H7 (cell line): Measurements from ENCODE around the gene TSPO2. TPM values are rescaled to one million over a fixed set of nuclear protein-coding genes. Genes with fewer than 3 reads are reported as not detected.
"Not testable (repeated sequence)": the region's sequence is repeated elsewhere in the genome, so short reads cannot be mapped to it uniquely, and the experiment has no call there.

Source experiments
- DNase-seq: peaks from one replicate; pipeline ENCODE4 v3.0.0; 2012
- H3K27me3 ChIP-seq: 2 replicates; pipeline ENCODE4 v1.6.0; 2011; ENCODE audit warnings: mild to moderate bottlenecking, low read length; ENCODE audit not compliant: control insufficient read depth, insufficient read depth
- H3K36me3 ChIP-seq: replicated peaks from 2 replicates; pipeline ENCODE4 v1.5.1; 2011; ENCODE audit warnings: low read length; ENCODE audit not compliant: control insufficient read depth, insufficient read depth
- H3K4me3 ChIP-seq: 2 replicates; pipeline ENCODE4 v1.5.1; 2011; ENCODE audit warnings: low read depth, mild to moderate bottlenecking, control low read depth, low read length, moderate library complexity; ENCODE audit not compliant: insufficient read depth
- total RNA-seq: library from RNA; depleted of rRNA; stranded (reverse); fragments of >200 nt; shearing (Covaris generic); gene quantifications from 2 replicates; pipeline ENCODE4 v1.2.3, GENCODE V29; 2014

The TSPO2 gene
- total RNA-seq, 1 experiment from 2014 or later = not detected

DNA sequence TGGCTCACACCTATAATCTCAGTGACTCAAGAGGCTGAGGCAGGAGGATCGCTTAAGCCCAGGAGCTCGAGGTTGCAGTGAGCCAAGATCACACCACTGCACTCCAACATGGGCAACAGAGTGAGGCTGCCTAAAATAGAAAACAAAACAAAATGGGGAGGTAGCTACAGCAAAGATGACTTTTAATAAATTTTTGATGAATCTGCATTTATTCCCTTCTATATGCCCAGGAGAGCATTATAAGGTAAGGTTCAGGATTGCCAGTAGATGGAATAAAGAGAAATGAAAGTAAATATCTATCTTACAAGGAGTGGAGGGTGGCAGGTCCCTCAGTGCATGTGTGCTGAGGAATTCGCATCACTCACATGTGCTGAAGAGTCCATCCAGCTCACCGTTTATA lies 27.5 kb upstream of the TSPO2 start:
- DNase-seq = no peak
- no peaks in the 10 kb centered on the region for H3K36me3 ChIP-seq
- H3K27me3 ChIP-seq = no peaks in the 10 kb centered on the region
- no peak overlapping the region for H3K4me3 ChIP-seq

GRCh38 chr6:41015860-41016259 lies 26.4 kb upstream of the TSPO2 start:
- not testable (repeated sequence) for H3K27me3 ChIP-seq, DNase-seq, H3K4me3 ChIP-seq, H3K36me3 ChIP-seq

GRCh38 chr6:41017663-41018062 lies 24.6 kb upstream of the TSPO2 start:
- no peaks in the 10 kb centered on the region for H3K36me3 ChIP-seq
- H3K27me3 ChIP-seq = no peaks in the 10 kb centered on the region
- no peak overlapping the region for H3K4me3 ChIP-seq
- DNase-seq = no peak

DNA sequence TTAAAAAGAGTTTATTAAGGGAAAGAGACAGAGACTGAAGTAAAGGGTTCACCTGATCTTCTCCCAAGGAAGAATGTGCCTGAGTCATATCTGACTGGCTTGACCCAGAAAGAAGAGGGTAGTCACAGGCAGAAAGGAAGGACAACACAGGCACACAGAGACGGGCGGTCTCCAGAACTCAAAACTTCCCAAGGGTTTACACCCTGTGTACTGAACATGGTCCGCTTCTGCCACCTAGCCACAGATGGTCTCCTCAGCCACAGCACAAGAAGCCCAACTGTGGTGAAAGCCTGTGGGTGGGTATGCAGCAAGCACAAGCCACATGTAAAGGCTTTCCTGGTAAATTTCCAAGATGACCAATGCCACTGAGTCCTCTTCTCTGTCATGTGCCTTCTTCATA lies 20.4 kb upstream of the TSPO2 start:
- H3K4me3 ChIP-seq = no peak overlapping the region
- peak; percentile 16 for DNase-seq
- H3K27me3 ChIP-seq = no peaks in the 10 kb centered on the region
- no peaks in the 10 kb centered on the region for H3K36me3 ChIP-seq

GRCh38 chr6:41022294-41022693 lies 20.0 kb upstream of the TSPO2 start:
- Histone ChIP-seq H3K36me3 (no peaks in the 10 kb centered on the region), H3K27me3 (no peaks in the 10 kb centered on the region), H3K4me3 (no peak overlapping the region)
- no peak for DNase-seq

DNA sequence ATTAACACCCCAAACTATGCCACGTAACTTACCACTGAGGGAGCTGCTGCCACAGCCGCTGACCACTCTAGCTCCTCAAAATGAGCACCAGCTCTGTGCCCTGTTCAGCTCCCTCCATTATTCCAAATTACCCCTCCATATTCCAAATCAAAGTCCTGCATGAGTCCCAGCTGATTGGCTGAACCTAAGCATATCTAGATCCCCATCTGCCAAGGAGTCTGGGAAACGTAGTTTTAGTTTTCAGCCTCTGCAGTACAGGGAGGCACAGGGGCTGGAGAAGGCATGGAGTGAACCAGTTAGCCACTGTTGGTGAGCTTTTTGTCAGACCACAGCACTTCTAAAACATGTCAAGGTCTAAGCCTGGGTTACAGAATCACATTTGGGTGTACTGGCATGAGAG lies 19.2 kb upstream of the TSPO2 start:
- Histone ChIP-seq H3K27me3 (no peaks in the 10 kb centered on the region), H3K36me3 (no peaks in the 10 kb centered on the region), H3K4me3 (no peak overlapping the region)
- no peak for DNase-seq

- no peaks in the 10 kb centered on the region for H3K36me3 ChIP-seq
- DNase-seq = no peak
- H3K27me3 ChIP-seq = no peaks in the 10 kb centered on the region
- H3K4me3 ChIP-seq = no peak overlapping the region
Observed at GRCh38 chr6:41025966-41026530, 16.2 kb upstream of the TSPO2 start.

- no peaks in the 10 kb centered on the region for H3K27me3 ChIP-seq
- DNase-seq = no peak
- peak overlapping the region; percentile 62 for H3K4me3 ChIP-seq
- H3K36me3 ChIP-seq = no peaks in the 10 kb centered on the region
Observed at GRCh38 chr6:41027241-41027640, 15.0 kb upstream of the TSPO2 start.

DNA sequence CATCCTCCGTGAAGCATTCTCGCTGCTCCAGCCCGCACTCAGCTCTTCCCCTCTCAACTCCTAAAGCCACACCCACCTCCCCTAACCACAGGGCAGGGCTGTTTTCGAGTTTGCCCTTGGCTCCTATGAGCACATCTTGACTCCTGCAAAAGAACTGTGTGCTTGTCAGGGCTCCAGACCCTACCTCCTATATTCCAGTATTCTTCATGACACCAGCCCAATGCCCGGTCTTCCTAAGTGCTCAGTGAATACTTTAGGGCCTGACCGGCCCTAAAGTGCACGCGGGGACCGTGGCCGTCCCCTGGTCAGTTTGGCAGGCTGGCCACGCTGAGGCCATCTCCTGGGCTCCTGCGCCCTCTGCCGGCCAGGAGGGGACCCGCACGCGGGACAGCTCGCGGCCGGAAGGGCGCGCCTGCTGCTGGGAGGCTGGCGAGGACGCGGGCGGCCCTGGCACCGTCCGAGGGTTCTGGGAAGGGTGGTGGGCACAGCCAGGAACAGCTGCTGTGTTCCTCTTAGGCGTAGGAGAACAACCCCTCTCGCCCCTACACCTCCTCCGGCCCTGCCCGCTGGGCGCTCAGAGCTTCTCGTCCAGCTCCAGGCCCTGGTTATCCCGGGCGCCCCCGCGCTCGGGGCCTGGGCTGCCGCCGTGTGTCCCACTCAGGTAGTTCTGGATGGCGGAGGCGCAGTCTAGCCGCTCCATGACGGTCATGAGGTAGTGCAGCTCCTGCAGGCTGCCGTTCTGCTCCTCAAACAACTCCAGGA lies 14.3 kb upstream of the TSPO2 start:
- Histone ChIP-seq H3K27me3 (no peaks in the 10 kb centered on the region), H3K4me3 (peak overlapping the region; percentile 62), H3K36me3 (no peaks in the 10 kb centered on the region)
- DNase-seq = peak; percentile 95

DNA sequence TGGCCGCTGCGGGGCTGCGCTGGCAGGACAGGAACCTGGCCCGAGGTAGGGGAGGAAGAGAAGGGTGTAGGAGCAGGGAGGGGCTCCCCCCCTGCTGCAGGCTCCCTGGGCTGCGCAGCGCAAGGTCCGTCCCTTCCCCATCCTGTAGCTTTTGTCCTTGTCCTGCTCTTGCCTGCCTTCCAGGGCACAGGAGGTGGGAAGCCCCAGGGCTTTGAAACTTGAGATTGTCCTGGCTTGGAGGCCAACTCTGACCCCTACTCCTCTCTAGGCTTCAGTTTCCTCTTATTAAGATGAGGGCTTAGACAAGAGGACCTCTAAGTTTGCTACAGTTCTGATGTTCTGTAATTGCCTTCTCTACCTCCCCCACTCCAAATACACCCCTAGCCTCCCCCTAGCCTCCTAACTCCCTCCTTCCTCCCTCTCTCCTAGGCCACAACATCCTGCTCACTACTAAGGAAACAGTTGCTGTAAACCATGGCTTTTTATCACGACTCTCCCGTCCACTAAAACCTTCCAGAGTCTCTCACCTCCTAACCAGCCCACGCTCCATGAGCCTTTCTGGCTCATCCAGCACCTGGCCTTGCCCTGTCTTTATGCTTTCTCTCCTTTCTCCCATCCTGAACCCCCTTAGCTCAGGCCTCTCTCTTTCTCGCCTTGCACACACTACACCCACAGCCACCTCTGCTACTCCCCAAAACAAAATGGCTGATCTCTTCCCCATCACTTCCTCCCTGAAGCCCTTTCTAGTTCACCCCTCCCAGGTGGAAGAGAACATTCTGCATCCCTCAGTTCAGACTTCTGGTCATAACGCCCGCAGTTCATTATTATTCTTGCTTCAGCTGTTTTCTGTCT lies 13.5 kb upstream of the TSPO2 start:
- H3K27me3 ChIP-seq = no peaks in the 10 kb centered on the region
- H3K4me3 ChIP-seq = peak overlapping the region; percentile 62
- DNase-seq = no peak
- H3K36me3 ChIP-seq = no peaks in the 10 kb centered on the region

DNA sequence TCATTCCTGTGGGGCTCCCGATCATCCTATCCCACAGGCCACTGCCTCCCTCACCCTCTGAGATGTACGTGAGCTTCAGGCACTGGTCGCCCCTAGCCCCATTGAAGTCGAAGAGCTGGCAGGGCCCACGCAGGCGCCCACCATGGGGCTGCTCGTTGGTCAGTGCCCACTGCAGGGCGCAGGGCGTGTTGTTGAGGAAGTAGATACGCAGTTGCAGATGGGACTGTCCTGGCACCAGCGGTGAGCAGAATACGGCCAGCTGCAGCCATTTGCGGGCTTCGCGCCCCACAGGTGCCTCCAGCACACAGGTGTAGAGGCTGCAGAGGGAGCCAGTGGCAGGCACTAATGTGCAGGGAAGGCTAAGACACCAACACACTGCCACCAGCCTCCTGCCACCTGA lies 9.4 kb upstream of the TSPO2 start:
- Histone ChIP-seq H3K36me3 (no peaks in the 10 kb centered on the region), H3K4me3 (no peak overlapping the region), H3K27me3 (no peaks in the 10 kb centered on the region)
- DNase-seq = no peak

DNA sequence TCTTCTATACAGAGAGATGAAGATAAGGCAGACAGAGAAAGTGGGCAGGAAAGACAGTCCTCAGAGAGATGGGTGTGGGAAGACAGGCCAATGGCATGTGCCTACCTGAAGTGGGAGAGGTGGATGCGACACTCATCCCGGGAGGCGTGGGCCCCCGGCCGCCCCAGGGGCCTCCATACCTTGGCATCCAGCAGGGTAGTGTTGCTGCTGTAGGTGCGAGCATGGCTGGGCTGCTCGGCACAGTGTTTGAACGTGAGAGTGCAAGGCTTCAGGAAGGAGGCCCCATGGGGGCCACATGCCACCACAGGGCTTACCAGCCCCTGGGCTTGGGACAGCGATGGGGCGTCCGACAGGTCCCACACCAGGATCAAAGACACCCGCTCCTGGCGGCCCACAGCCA lies 8.5 kb upstream of the TSPO2 start:
- no peak for DNase-seq
- Histone ChIP-seq H3K36me3 (no peaks in the 10 kb centered on the region), H3K4me3 (no peak overlapping the region), H3K27me3 (no peaks in the 10 kb centered on the region)

DNA sequence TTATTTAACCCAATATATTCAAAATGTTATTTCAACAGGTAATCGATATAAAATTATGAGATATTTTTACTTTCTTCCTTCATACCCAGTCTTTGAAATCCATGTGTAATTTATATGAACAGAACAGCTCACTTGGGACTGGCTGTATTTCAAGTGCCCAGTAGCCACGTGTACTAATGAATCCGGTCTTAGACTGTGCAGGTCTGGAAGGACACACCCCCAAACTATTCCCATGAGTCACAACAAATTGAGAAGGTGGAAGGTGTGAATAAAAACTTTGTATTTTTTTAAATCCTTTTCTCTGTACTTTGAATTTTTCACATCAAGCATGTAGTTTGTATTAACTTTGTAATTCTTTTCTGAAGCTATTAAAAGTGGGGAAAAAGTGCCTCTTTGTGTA lies 6.1 kb upstream of the TSPO2 start:
- H3K4me3 ChIP-seq = no peak overlapping the region
- H3K36me3 ChIP-seq = no peaks in the 10 kb centered on the region
- H3K27me3 ChIP-seq = no peaks in the 10 kb centered on the region
- DNase-seq = no peak

DNA sequence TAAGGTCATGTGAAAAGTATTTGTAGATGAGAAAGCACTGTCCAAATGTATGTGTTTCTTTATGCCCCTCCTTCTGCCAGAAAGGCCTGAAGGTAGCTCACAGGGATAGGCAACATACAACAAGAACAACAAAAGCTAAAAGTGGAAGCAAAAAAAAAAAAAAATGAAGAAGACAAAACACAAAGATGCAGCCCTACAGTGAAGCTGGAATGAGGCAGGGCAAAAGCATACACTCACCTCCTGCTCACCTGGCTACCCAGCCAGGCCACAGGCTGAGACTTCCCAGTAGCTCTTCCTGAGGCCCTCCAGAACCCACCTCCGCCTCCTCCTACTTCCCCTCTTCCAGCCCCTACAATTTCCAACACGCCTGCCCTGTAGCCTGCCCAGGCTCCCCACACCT lies 5.7 kb upstream of the TSPO2 start:
- Histone ChIP-seq H3K4me3 (no peak overlapping the region), H3K27me3 (no peaks in the 10 kb centered on the region), H3K36me3 (no peaks in the 10 kb centered on the region)
- DNase-seq = no peak
